GM12801 (cell line): ENCODE measurements around the gene ZNF234.

Source experiments
- TF ChIP-seq, protein P1 (sequence below): IDR thresholded peaks from one replicate; pipeline ENCODE4 v1.5.1; 2011; ENCODE audit warnings: control low read depth; ENCODE audit not compliant: insufficient read length; ENCODE audit errors: extremely low read depth

The ZNF234 gene

GRCh38 chr19:44192127-44192526, 50.8 kb downstream of the ZNF234 start:
- TF ChIP-seq, protein P1, sequence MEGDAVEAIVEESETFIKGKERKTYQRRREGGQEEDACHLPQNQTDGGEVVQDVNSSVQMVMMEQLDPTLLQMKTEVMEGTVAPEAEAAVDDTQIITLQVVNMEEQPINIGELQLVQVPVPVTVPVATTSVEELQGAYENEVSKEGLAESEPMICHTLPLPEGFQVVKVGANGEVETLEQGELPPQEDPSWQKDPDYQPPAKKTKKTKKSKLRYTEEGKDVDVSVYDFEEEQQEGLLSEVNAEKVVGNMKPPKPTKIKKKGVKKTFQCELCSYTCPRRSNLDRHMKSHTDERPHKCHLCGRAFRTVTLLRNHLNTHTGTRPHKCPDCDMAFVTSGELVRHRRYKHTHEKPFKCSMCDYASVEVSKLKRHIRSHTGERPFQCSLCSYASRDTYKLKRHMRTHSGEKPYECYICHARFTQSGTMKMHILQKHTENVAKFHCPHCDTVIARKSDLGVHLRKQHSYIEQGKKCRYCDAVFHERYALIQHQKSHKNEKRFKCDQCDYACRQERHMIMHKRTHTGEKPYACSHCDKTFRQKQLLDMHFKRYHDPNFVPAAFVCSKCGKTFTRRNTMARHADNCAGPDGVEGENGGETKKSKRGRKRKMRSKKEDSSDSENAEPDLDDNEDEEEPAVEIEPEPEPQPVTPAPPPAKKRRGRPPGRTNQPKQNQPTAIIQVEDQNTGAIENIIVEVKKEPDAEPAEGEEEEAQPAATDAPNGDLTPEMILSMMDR, result no peak

GRCh38 chr19:44196772-44197171, 55.4 kb downstream of the ZNF234 start:
- TF ChIP-seq, protein P1, result no peak

DNA sequence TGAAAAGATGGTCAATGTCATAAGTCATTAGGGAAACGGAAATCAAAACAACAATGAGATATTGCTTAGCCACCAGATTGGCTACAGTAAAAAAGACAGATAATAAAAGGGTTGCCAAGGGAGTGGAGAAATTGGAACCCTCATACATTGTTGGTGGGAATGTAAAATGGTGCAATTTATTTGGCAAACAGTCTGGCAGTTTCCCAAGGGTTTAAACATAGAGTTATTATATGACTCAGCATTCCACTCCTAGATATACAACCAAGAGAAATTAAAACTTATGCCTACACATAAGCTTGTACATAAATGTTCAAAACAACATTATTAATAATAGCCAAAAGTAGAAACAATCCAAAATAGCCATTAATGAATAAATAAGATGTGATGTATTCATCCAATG, 61.1 kb downstream of the ZNF234 start:
- TF ChIP-seq, protein P1, result no peak

DNA sequence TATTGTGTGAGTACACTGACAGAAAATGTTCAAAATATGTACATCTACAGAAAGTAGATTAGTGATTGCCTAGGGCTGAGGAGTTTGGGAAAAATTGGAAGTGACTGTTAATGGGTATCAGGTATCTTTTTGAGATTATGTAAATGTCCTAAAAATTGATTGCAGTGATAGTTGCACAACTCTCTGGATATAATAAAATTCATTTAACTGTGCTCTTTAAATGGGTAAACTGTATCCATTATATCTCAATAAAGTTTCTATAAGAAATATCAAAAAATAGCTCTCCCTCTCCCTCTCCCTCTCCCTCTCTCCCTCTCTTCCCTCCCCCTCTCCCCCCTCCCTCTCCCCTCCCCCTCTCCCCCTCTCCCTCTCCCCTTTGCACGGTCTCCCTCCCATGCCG, 61.6 kb downstream of the ZNF234 start:
- TF ChIP-seq, protein P1, result no peak

DNA sequence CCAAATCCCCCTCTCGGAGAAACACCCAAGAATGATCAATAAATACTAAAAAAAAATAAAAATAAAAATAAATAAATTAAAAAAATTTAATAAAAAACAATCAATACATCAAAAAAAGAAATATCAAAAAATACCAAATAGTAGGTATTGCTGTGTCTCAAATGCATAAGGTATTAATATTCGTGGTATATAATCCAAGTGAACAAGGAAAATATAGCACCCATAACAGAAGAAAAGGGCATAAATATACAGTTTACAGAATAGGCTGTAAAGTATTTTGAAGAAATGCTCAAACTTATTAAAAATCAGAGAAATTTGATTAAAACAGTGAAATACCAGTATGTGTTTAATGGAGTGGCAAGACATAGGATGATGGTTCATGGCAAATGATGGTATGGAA, 63.4 kb downstream of the ZNF234 start:
- TF ChIP-seq, protein P1, result no peak

- TF ChIP-seq, protein P1, result no peak
Measured at GRCh38 chr19:44207126-44207803, 65.9 kb downstream of the ZNF234 start.
